Neural cell (in vitro differentiated cells): Measurements from ENCODE around the gene DPH6. TPM values are rescaled to one million over a fixed set of nuclear protein-coding genes. Genes with fewer than 3 reads are reported as not detected.

Experiments
- H2AFZ ChIP-seq: fragments of 200-600, 300-800 bp; sonication (generic), shearing (Covaris generic); 2 replicates; pipeline ENCODE4 v1.6.0; 2014; ENCODE audit warnings: low read depth, mild to moderate bottlenecking, antibody characterized with exemption, low read length, moderate library complexity
- H3F3A ChIP-seq: fragments of 200-600 bp; shearing (Covaris generic); 2 replicates; pipeline ENCODE4 v1.6.1; 2016; ENCODE audit warnings: mild to moderate bottlenecking, moderate library complexity, mixed read lengths, antibody characterized with exemption, low read length; ENCODE audit not compliant: insufficient read depth, poor library complexity, severe bottlenecking
- H3K27ac ChIP-seq: fragments of 200-600, 300-800 bp; sonication (generic), shearing (Covaris generic); 2 replicates; pipeline ENCODE4 v1.5.1; 2014; ENCODE audit warnings: mild to moderate bottlenecking, low read length, moderate library complexity
- H3K27me3 ChIP-seq: fragments of 300-800, 200-600 bp; sonication (generic), shearing (Covaris generic); 2 replicates; pipeline ENCODE4 v1.6.0; 2014; ENCODE audit warnings: mild to moderate bottlenecking, low read depth, low read length, moderate library complexity; ENCODE audit not compliant: insufficient read depth
- H3K36me3 ChIP-seq: fragments of 300-800, 200-600 bp; sonication (generic), shearing (Covaris generic); 2 replicates; pipeline ENCODE4 v1.5.1; 2014; ENCODE audit warnings: mild to moderate bottlenecking, antibody characterized with exemption, low read length, moderate library complexity; ENCODE audit not compliant: insufficient read depth
- H3K4me2 ChIP-seq: fragments of 300-800, 200-600 bp; sonication (generic), shearing (Covaris generic); 2 replicates; pipeline ENCODE4 v1.6.0; 2014; ENCODE audit warnings: mild to moderate bottlenecking, low read length
- H3K4me3 ChIP-seq: fragments of 300-800, 200-600 bp; sonication (generic), shearing (Covaris generic); 2 replicates; pipeline ENCODE4 v1.5.1; 2014; ENCODE audit warnings: mild to moderate bottlenecking, low read length, moderate library complexity
- H3K79me2 ChIP-seq: fragments of 200-600 bp; shearing (Covaris generic); replicated peaks from 2 replicates; pipeline ENCODE4 v1.6.0; 2014; ENCODE audit warnings: mild to moderate bottlenecking, low read length, moderate library complexity; ENCODE audit not compliant: insufficient read depth
- H3K9ac ChIP-seq: fragments of 300-800, 200-600 bp; sonication (generic), shearing (Covaris generic); 2 replicates; pipeline ENCODE4 v1.6.1; 2016; ENCODE audit warnings: mild to moderate bottlenecking, low read length, mixed read lengths
- H3K9me2 ChIP-seq: fragments of 200-600 bp; shearing (Covaris generic); 2 replicates; pipeline ENCODE4 v1.6.1; 2016; ENCODE audit warnings: mild to moderate bottlenecking, low read length, mixed read lengths; ENCODE audit not compliant: insufficient read depth
- H3K9me3 ChIP-seq: fragments of 200-600, 300-800 bp; sonication (generic), shearing (Covaris generic); 2 replicates; pipeline ENCODE4 v1.6.1; 2016; ENCODE audit warnings: mild to moderate bottlenecking, mixed run types, low read length, moderate library complexity, mixed read lengths
- H4K20me1 ChIP-seq: fragments of 200-600 bp; shearing (Covaris generic); 2 replicates; pipeline ENCODE4 v1.6.1; 2016; ENCODE audit warnings: mild to moderate bottlenecking, mixed run types; ENCODE audit not compliant: insufficient read depth
- CTCF ChIP-seq: fragments of 450-650 bp; IDR thresholded peaks from 2 replicates; pipeline ENCODE4 v1.5.1; 2014; ENCODE audit warnings: antibody characterized with exemption, mild to moderate bottlenecking, moderate library complexity; ENCODE audit not compliant: poor library complexity, severe bottlenecking
- EP300 ChIP-seq: fragments of 450-650 bp; conservative IDR thresholded peaks from 2 replicates; pipeline ENCODE4 v1.6.1; 2014; ENCODE audit warnings: antibody characterized with exemption, mild to moderate bottlenecking, moderate library complexity; ENCODE audit not compliant: poor library complexity, severe bottlenecking
- EZH2 ChIP-seq: fragments of 200-600, 300-800 bp; shearing (Covaris generic), sonication (generic); IDR thresholded peaks from 2 replicates; pipeline ENCODE4 v1.6.1; 2014; ENCODE audit warnings: antibody characterized with exemption, low read length, borderline replicate concordance, mild to moderate bottlenecking; ENCODE audit not compliant: insufficient read depth, poor library complexity, severe bottlenecking
- MXI1 ChIP-seq: fragments of 450-650 bp; conservative IDR thresholded peaks from 2 replicates; pipeline ENCODE4 v1.6.1; 2014; ENCODE audit warnings: antibody characterized with exemption, mild to moderate bottlenecking; ENCODE audit not compliant: poor library complexity, severe bottlenecking
- POLR2AphosphoS5 ChIP-seq: IDR thresholded peaks from 2 replicates; pipeline ENCODE4 v1.6.1; 2012
- RAD21 ChIP-seq: fragments of 450-650 bp; conservative IDR thresholded peaks from 2 replicates; pipeline ENCODE4 v1.6.1; 2014; ENCODE audit warnings: antibody characterized with exemption, mild to moderate bottlenecking, moderate library complexity
- REST ChIP-seq: IDR thresholded peaks from 2 replicates; pipeline ENCODE4 v1.6.1; 2012; ENCODE audit warnings: borderline replicate concordance
- SMC3 ChIP-seq: fragments of 450-650 bp; conservative IDR thresholded peaks from 2 replicates; pipeline ENCODE4 v1.6.1; 2014; ENCODE audit warnings: antibody characterized with exemption, mild to moderate bottlenecking, moderate library complexity; ENCODE audit not compliant: poor library complexity
- TAF1 ChIP-seq: IDR thresholded peaks from 2 replicates; pipeline ENCODE4 v1.6.1; 2012; ENCODE audit warnings: low read depth
- polyA plus RNA-seq: library from polyadenylated mRNA; depleted of rRNA; stranded (reverse); fragments of >200 nt; gene quantifications from 2 replicates; pipeline ENCODE4 v1.2.3, GENCODE V29; 2014

The DPH6 gene
- polyA plus RNA-seq, 1 donor from 2014 or later: 6.9 TPM

DNA sequence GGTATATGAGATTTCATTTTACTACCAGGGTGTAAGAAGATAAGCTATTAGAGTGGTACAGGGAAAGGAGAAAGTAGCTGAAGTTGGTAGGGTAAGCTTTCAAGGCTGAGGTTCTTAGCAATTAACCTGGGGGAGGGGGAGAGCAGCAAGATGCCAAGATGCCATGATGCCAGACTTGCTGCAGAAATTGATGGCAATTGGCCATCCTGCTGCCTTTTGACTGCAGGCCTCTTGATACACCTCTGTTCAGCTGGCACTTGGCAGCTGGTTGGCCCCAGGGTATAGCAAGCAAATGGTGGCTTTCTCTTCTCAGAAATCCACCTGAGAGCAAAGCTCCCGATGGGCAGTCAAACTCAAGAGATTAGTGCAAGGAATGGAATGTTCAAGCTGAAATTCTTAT lies 21.4 kb upstream of the DPH6 start:
- Histone ChIP-seq H2AFZ (no peak overlapping the region), H3K9me2 (no peaks in the 10 kb centered on the region), H3K9ac (no peak overlapping the region), H3K36me3 (no peaks in the 10 kb centered on the region), H3F3A (no peaks in the 10 kb centered on the region), H4K20me1 (no peaks in the 10 kb centered on the region), H3K79me2 (no peaks in the 10 kb centered on the region), H3K27ac (no peak overlapping the region), H3K9me3 (no peaks in the 10 kb centered on the region), H3K27me3 (no peaks in the 10 kb centered on the region), H3K4me2 (no peak overlapping the region), H3K4me3 (no peak overlapping the region)
- no peak for TF ChIP-seq RAD21
- TF ChIP-seq CTCF: no peak
- TF ChIP-seq EP300: no peak
- TF ChIP-seq POLR2AphosphoS5: no peak
- no peak for TF ChIP-seq EZH2
- no peak for TF ChIP-seq MXI1

DNA sequence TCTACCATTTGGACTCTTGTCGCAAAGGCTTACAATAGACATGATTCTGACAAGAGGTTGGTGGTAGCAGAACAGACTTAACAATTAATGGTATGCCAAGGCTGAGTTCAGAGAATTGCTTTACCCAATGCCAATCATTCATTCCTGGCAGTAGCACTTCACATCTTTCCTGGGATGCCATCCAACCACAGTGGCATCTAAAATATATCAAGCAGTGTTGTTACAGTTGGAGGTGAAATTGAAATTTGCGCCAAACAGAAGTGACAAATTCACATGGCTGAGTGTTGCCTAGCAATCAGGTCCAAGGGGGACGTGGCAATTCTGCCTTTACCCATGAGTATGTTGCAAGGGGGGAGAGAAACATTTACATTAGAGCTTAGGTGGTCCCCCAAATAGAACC lies 21.0 kb upstream of the DPH6 start:
- Histone ChIP-seq H3K9me3 (no peaks in the 10 kb centered on the region), H3K27ac (no peak overlapping the region), H3F3A (no peaks in the 10 kb centered on the region), H2AFZ (no peak overlapping the region), H3K79me2 (no peaks in the 10 kb centered on the region), H3K4me3 (no peak overlapping the region), H3K9ac (no peak overlapping the region), H3K9me2 (no peaks in the 10 kb centered on the region), H3K36me3 (no peaks in the 10 kb centered on the region), H3K27me3 (no peaks in the 10 kb centered on the region), H3K4me2 (no peak overlapping the region), H4K20me1 (no peaks in the 10 kb centered on the region)
- TF ChIP-seq MXI1 (no peak), RAD21 (no peak), POLR2AphosphoS5 (no peak), TAF1 (no peak), EZH2 (no peak), REST (no peak), EP300 (no peak), CTCF (no peak), SMC3 (no peak)
